ENCODE measurements around the gene FMNL2.

Gene FMNL2

DNA sequence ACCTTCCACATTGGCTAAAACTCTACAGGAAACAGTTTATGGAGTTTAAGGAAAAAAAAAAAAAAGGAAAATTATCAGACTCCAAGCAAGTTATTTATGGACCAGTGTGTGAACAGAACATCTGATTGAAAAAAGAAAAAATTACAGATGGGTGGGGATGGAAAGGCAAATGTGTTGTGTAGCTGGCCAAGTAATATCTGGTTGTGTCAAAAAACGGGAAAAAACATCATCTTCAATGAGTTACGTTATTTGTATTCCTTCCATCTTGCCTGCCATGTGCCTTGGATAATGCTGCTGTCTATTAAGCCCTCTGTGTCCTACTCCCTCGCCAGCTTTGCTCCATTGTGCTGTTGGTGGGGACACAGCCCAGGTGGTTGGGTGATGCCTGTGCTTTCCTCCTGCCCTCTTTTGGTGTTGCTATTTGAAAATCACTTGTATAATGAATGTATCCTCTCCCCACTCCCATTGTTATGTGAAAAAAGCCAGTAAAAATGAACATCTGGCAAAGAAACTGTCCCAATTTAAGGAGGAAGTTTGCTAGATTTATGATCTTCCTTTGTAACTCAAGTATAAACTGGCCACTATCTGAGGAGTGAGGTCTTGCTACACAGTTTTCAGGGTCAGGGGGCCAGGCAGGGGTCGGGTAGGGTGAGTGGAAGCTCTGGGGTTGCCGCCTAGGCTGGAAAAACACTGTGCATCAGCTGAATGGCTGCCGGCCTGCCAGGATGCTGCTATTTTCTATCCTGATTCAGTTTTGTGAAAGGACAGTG is 155.9 kb downstream of the FMNL2 start:
- Histone ChIP-seq H3K9ac (peak overlapping the region in 9 of 11 experiments; percentile 6 to 71 (median 39); a peak in 14 of 22 replicates), H3K9me3 (replicated peaks in 1 of 11) (peaks cover 8 to 29% (median 17%) of the 10 kb centered on the region in 11 experiments; a peak in 19 of 22 replicates), H3K4me3 (no peak overlapping the region; a peak in 1 of 20 replicates), H3K36me3 (peaks cover 0 to 40% (median 18%) of the 10 kb centered on the region in 11 experiments; a peak in 14 of 22 replicates), H3K27me3 (no peaks in the 10 kb centered on the region), H3K27ac (peak overlapping the region in 10 of 11 experiments; percentile 38 to 88 (median 66); a peak in 20 of 22 replicates), H3K4me2 (peak overlapping the region; percentile 46 to 90 (median 54)), H4K20me1 (peaks cover 0 to 94% (median 42%) of the 10 kb centered on the region in 11 experiments; a peak in 9 of 22 replicates), H3K4me1 (peaks cover 72 to 100% (median 78%) of the 10 kb centered on the region in 10 experiments)
- no peak for TF ChIP-seq Cebpa-rat (IDR thresholded peaks at IDR 0.05)

- TF ChIP-seq Cebpa-rat (IDR thresholded peaks at IDR 0.05), result no peak
- peak overlapping the region; percentile 18 to 90 (median 54); a peak in 18 of 22 replicates for H3K4me2 ChIP-seq
- peak overlapping the region in 9 of 11 experiments; percentile 50 to 88 (median 67); a peak in 15 of 22 replicates for H3K27ac ChIP-seq
- peaks cover 0 to 93% (median 34%) of the 10 kb centered on the region in 11 experiments; a peak in 9 of 22 replicates for H4K20me1 ChIP-seq
- peaks cover 59 to 100% (median 68%) of the 10 kb centered on the region in 10 experiments for H3K4me1 ChIP-seq
- H3K36me3 ChIP-seq, result peaks cover 0 to 45% (median 25%) of the 10 kb centered on the region in 11 experiments; a peak in 14 of 22 replicates
- peak overlapping the region in 4 of 11 experiments; percentile 39 to 71 (median 66); a peak in 7 of 22 replicates for H3K9ac ChIP-seq
- peaks cover 8 to 34% (median 26%) of the 10 kb centered on the region in 11 experiments; a peak in 20 of 22 replicates for H3K9me3 ChIP-seq (replicated peaks in 1 of 11)
- no peaks in the 10 kb centered on the region for H3K27me3 ChIP-seq
- peak overlapping the region in 2 of 10 experiments; percentile 25 to 30; a peak in 2 of 20 replicates for H3K4me3 ChIP-seq
Measured at GRCh38 chr2:152492131-152492530, 157.2 kb downstream of the FMNL2 start.

DNA sequence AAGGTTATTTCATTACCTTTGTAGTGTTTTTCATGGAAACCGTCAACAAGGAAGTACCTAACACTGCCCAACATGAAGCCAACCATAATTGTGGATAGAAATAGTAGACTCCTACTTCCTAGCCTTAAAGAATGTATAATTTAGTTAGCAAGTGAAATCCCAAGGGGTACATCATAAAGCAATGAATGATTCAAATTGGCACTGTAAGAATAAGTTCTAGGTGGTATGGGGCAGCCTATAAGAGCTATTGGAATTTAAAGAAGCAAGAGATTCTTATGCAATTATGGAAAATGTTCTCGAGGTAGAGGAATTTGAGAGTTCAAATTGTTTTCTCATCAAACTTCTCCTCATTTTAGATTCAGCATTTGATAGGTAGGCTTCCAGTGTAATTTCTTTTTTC is 157.9 kb downstream of the FMNL2 start:
- Histone ChIP-seq H3K4me2 (peak overlapping the region in 9 of 11 experiments; percentile 4 to 90 (median 54); a peak in 12 of 22 replicates), H3K36me3 (peaks cover 0 to 45% (median 24%) of the 10 kb centered on the region in 11 experiments; a peak in 14 of 22 replicates), H3K4me3 (no peak overlapping the region), H4K20me1 (peaks cover 0 to 92% (median 39%) of the 10 kb centered on the region in 11 experiments; a peak in 9 of 22 replicates), H3K27ac (peak overlapping the region in 7 of 11 experiments; percentile 18 to 88 (median 69); a peak in 10 of 22 replicates), H3K9me3 (replicated peaks in 1 of 11) (peaks cover 8 to 34% (median 26%) of the 10 kb centered on the region in 11 experiments; a peak in 20 of 22 replicates), H3K9ac (peak overlapping the region in 3 of 11 experiments; percentile 64 to 71 (median 69); a peak in 4 of 22 replicates), H3K27me3 (no peaks in the 10 kb centered on the region), H3K4me1 (peaks cover 51 to 100% (median 66%) of the 10 kb centered on the region in 10 experiments)
- no peak for TF ChIP-seq Cebpa-rat (IDR thresholded peaks at IDR 0.05)

- peaks cover 0 to 45% (median 25%) of the 10 kb centered on the region in 11 experiments; a peak in 14 of 22 replicates for H3K36me3 ChIP-seq
- H3K9ac ChIP-seq, result no peak overlapping the region; a peak in 1 of 22 replicates
- peaks cover 47 to 100% (median 63%) of the 10 kb centered on the region in 10 experiments for H3K4me1 ChIP-seq
- peaks cover 0 to 92% (median 42%) of the 10 kb centered on the region in 11 experiments; a peak in 9 of 22 replicates for H4K20me1 ChIP-seq
- no peak for TF ChIP-seq Cebpa-rat (IDR thresholded peaks at IDR 0.05)
- peak overlapping the region in 8 of 11 experiments; percentile 10 to 90 (median 66); a peak in 13 of 22 replicates for H3K4me2 ChIP-seq
- peak overlapping the region in 8 of 11 experiments; percentile 14 to 88 (median 57); a peak in 11 of 22 replicates for H3K27ac ChIP-seq
- no peaks in the 10 kb centered on the region for H3K27me3 ChIP-seq
- peaks cover 8 to 34% (median 26%) of the 10 kb centered on the region in 11 experiments; a peak in 20 of 22 replicates for H3K9me3 ChIP-seq (replicated peaks in 1 of 11)
- H3K4me3 ChIP-seq, result no peak overlapping the region
Measured at GRCh38 chr2:152493417-152493816, 158.4 kb downstream of the FMNL2 start.

- Histone ChIP-seq H4K20me1 (peaks cover 0 to 92% (median 39%) of the 10 kb centered on the region in 11 experiments; a peak in 9 of 22 replicates), H3K9ac (no peak overlapping the region), H3K4me1 (peaks cover 43 to 100% (median 63%) of the 10 kb centered on the region in 10 experiments), H3K27ac (peak overlapping the region in 8 of 11 experiments; percentile 10 to 88 (median 57); a peak in 11 of 22 replicates), H3K4me3 (no peak overlapping the region), H3K4me2 (peak overlapping the region in 7 of 11 experiments; percentile 3 to 90 (median 45); a peak in 8 of 22 replicates), H3K27me3 (no peaks in the 10 kb centered on the region), H3K9me3 (replicated peaks in 1 of 11) (peaks cover 8 to 34% (median 26%) of the 10 kb centered on the region in 11 experiments; a peak in 20 of 22 replicates), H3K36me3 (peaks cover 0 to 45% (median 23%) of the 10 kb centered on the region in 11 experiments; a peak in 13 of 22 replicates)
- TF ChIP-seq Cebpa-rat (IDR thresholded peaks at IDR 0.05), result no peak
Measured at GRCh38 chr2:152493945-152494528, 159.1 kb downstream of the FMNL2 start.

GRCh38 chr2:152496371-152496770 is 161.4 kb downstream of the FMNL2 start:
- no peaks in the 10 kb centered on the region for H3K27me3 ChIP-seq
- H3K4me3 ChIP-seq, result no peak overlapping the region
- H3K9ac ChIP-seq, result no peak overlapping the region
- peak overlapping the region in 4 of 11 experiments; percentile 15 to 89 (median 82); a peak in 5 of 22 replicates for H3K4me2 ChIP-seq
- H3K9me3 ChIP-seq (replicated peaks in 1 of 11), result peaks cover 8 to 46% (median 27%) of the 10 kb centered on the region in 11 experiments; a peak in 20 of 22 replicates
- peak overlapping the region in 4 of 11 experiments; percentile 27 to 91 (median 72); a peak in 6 of 22 replicates for H3K27ac ChIP-seq
- H3K4me1 ChIP-seq, result peaks cover 20 to 100% (median 51%) of the 10 kb centered on the region in 10 experiments
- H3K36me3 ChIP-seq, result peaks cover 0 to 64% (median 26%) of the 10 kb centered on the region in 11 experiments; a peak in 16 of 22 replicates
- peaks cover 0 to 92% (median 40%) of the 10 kb centered on the region in 11 experiments; a peak in 8 of 22 replicates for H4K20me1 ChIP-seq
- TF ChIP-seq Cebpa-rat (IDR thresholded peaks at IDR 0.05), result no peak

- Histone ChIP-seq H3K36me3 (peaks cover 0 to 76% (median 37%) of the 10 kb centered on the region in 11 experiments; a peak in 17 of 22 replicates), H3K9ac (peak overlapping the region in 4 of 11 experiments; percentile 37 to 75 (median 68); a peak in 6 of 22 replicates), H4K20me1 (peaks cover 0 to 97% (median 40%) of the 10 kb centered on the region in 11 experiments; a peak in 8 of 22 replicates), H3K27me3 (no peaks in the 10 kb centered on the region), H3K4me1 (peaks cover 8 to 98% (median 39%) of the 10 kb centered on the region in 10 experiments; a peak in 19 of 20 replicates), H3K4me2 (peak overlapping the region in 4 of 11 experiments; percentile 29 to 89 (median 82); a peak in 8 of 22 replicates), H3K27ac (peak overlapping the region in 6 of 11 experiments; percentile 25 to 91 (median 72); a peak in 11 of 22 replicates), H3K9me3 (replicated peaks in 1 of 11) (peaks cover 8 to 54% (median 35%) of the 10 kb centered on the region in 11 experiments; a peak in 20 of 22 replicates), H3K4me3 (0 out of 20 replicates have a peak overlapping the region, but pooled peaks of 1 of the 10 experiments have one; percentile 7)
- TF ChIP-seq Cebpa-rat (IDR thresholded peaks at IDR 0.05), result no peak
Measured at GRCh38 chr2:152497481-152498052, 162.6 kb downstream of the FMNL2 start.
